GM06990 (cell line): Measurements from ENCODE around the gene TK1.
"Not testable (repeated sequence)": the region's sequence is repeated elsewhere in the genome, so short reads cannot be mapped to it uniquely, and the experiment has no call there.

ENCODE experiments used
- DNase-seq: peaks from one replicate; pipeline ENCODE4 v3.0.0-alpha.2; 2011; ENCODE audit not compliant: insufficient read length; ENCODE audit errors: extremely low read depth
- H3K27me3 ChIP-seq: replicated peaks from 2 replicates; pipeline ENCODE4 v1.6.0; 2011; ENCODE audit warnings: low read length; ENCODE audit not compliant: control insufficient read depth, insufficient read depth
- H3K36me3 ChIP-seq: 2 replicates; pipeline ENCODE4 v1.5.1; 2011; ENCODE audit warnings: low read length; ENCODE audit not compliant: control insufficient read depth, insufficient read depth
- H3K4me3 ChIP-seq: replicated peaks from 2 replicates; pipeline ENCODE4 v1.5.1; 2011; ENCODE audit warnings: low read depth, mild to moderate bottlenecking, control low read depth, low read length
- CTCF ChIP-seq: IDR thresholded peaks from 2 replicates; pipeline ENCODE4 v1.5.1; 2011; ENCODE audit warnings: low read length, control low read depth, mild to moderate bottlenecking, inconsistent platforms; ENCODE audit not compliant: insufficient read depth, poor library complexity, severe bottlenecking

TK1 gene

GRCh38 chr17:78141437-78142118, 45.3 kb downstream of the TK1 start:
- Histone ChIP-seq H3K4me3 (no peak overlapping the region), H3K27me3 (no peaks in the 10 kb centered on the region), H3K36me3 (peaks cover 13% of the 10 kb centered on the region)
- DNase-seq: no peak
- TF ChIP-seq CTCF: no peak

GRCh38 chr17:78140169-78141051, 46.4 kb downstream of the TK1 start:
- no peak overlapping the region for H3K4me3 ChIP-seq
- DNase-seq: peak; percentile 95

GRCh38 chr17:78139861-78140168, 47.0 kb downstream of the TK1 start:
- DNase-seq, H3K27me3 ChIP-seq, H3K4me3 ChIP-seq: not testable (repeated sequence)
- H3K36me3 ChIP-seq: peaks cover 27% of the 10 kb centered on the region

More at GRCh38 chr17:78140169-78141051, 46.4 kb downstream of the TK1 start:
- Histone ChIP-seq H3K36me3 (peaks cover 21% of the 10 kb centered on the region), H3K27me3 (no peaks in the 10 kb centered on the region)
- no peak for TF ChIP-seq CTCF

- TF ChIP-seq CTCF: no peak
- no peaks in the 10 kb centered on the region for H3K27me3 ChIP-seq
- DNase-seq: no peak
- H3K4me3 ChIP-seq: no peak overlapping the region
- peaks cover 39% of the 10 kb centered on the region for H3K36me3 ChIP-seq
These were observed 48.4 kb downstream of the TK1 start for GRCh38 chr17:78138204-78139060.

- no peak overlapping the region for H3K4me3 ChIP-seq
- TF ChIP-seq CTCF: peak; percentile 83
- H3K27me3 ChIP-seq: no peaks in the 10 kb centered on the region
- H3K36me3 ChIP-seq: peaks cover 45% of the 10 kb centered on the region
- no peak for DNase-seq
These were observed 49.3 kb downstream of the TK1 start for GRCh38 chr17:78137392-78138203.
